Activated T-cell treated with anti-CD3 and anti-CD28 coated beads for 4 hours (primary cell): Measurements from ENCODE around the gene STAC.
"Not testable (repeated sequence)": the region's sequence is repeated elsewhere in the genome, so short reads cannot be mapped to it uniquely, and the experiment has no call there.

Experiments
- DNase-seq: peaks from one replicate; pipeline ENCODE4 v3.0.0-alpha.2; 2020

The STAC gene

DNA sequence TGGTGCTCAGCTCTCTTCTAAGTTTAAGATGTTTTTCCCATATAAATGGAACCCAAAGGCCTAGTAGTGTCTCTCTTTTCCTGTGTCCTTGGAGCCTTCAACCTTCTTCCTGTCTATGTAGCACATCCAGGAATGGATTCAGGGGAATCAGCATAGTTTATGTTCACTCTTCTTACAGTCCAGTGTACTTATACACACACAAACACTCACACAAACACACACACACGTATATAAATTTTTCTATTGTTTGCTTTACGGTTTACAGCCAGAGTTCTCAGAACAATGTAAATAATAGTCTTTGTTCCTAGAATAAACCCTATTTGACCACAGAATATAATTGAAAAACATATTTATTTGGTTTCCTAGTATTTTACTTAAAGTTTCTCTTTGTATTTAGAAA is 36.9 kb downstream of the STAC start:
- no peak for DNase-seq

DNA sequence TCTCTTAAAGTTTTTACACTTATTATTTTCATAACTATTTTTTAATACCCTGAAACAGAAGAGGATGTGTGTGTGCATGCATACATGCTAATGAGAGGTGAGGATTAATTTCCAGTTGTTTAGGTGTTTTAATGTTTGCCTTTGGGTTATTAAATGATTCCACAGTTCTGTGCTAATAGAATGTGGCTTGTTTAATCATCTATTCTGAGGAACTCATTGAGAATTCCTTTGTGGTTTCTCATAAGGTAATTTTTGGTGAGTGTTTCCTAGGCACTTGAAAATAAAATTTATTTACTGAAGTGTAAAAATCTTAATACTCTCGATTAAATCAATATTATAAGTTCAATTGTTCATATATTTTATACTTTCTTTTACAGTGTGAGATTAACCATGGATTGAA is 38.0 kb downstream of the STAC start:
- DNase-seq: no peak

DNA sequence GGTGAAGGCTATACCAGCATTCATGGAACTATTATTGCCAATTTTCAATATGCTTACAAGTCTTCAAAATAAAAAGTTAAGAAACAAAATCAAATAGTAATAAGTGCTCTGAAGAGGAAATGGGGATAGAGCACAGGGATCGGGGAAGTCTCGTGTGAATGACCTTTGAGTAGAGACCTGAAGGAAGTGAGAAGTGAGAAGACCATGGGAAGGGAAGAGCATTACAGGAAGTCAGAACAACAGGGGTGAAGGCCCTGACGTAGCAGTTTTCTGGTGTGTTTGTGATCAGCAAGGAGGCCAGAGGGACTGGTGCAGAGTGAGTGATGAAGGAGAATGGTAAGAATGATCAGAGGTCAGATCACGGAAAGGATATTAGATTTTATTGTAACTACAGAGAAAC is 48.1 kb downstream of the STAC start:
- no peak for DNase-seq

DNA sequence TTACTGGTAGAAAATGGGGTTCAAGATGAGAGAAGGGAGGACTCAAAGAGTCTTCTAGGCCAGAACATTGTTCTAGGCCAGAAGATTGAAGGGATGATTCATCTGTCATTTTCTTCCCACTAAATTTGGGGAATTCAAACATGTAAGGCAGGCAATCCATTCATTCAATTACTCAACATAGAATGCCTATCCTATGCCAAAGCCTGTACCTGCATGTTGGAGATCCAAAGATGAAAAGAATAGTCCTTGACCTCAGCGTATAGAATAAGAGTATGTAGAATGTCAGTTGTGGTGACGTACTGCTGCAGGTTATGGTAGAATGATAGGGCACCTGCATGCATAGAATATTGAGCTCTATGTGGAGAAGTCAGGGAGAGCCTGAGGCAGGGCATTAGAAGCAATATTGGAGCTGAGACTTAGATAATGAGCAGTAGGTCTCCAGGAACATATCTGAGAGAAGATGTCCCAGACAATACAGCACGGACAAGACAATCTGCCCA is 49.7 kb downstream of the STAC start:
- DNase-seq: no peak

DNA sequence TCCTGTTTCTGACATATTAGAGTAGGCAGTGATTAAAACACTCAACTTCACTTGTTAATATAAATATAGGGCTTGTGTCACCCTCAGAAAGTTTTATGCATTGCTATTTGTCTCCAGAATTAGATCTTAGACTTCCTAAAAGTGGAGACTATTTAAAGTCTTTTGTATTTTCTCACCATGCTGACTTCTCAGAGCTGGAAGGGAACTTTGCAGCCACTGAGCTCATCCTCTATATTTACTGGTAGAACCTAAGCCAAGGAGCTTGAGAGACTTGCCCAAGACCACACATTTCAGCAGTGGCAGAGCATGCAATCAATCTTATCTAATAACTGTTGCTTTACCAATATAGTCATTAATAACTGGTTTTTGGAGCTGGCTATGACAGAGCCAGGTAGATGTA is 53.2 kb downstream of the STAC start:
- DNase-seq: no peak

DNA sequence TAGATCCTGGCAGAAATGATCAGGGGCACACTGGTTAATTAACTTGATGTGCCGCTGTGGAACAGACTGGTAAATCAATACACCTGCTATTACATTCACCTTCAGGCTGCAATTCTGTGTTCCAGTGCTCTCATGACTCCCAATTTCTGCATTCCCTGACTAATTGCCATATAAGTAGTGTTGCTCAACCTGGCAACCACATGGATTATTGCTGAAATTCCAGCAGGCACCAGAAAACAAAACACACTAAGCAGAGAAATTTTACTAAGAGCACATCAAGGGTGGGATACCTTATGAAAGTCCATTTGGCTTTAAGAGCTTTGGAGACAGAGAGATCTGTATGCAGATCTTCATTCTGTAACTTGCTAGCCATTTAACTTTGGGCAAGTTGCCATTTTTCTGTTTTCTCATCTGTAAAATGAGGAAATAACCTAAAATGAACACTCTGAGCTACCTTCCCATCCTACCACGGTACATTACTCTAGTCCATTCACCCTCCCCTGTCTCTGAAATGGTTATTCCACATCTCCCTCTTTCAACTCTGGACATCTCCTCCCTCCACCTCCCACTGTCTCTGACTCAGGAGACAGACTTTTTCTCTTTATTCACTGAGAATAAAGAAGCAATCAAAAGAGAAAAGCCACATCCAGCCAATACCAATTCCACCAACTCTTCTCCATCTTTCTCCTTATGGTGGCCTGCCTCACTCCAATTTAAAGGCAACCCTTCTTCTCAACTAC is 54.6 kb downstream of the STAC start:
- no peak for DNase-seq

DNA sequence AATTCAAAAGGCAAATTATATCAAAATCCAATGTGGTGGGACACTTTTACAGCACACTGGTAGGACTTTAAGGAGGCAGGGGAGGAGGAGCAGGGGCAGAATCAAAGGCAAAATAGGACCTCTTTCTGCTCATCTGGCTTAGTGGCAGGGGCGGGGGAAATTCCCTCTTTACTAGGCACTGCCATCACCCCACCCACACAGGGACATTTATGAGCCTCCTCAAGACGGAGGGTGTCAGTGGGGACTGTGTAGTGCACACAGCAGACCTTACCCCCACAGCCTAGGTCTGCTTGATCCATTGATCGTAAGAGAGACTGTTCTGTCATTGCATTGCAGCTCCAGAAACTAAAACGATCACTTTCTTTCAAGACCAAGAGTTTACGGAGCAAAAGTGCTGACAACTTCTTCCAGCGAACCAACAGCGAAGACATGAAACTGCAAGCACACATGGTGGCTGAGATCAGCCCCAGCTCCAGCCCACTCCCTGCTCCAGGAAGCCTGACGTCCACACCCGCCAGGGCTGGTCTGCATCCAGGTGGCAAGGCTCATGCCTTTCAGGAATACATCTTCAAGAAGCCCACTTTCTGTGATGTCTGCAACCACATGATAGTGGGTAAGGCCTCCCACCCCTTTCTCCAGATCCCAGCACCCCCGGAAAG is 62.9 kb downstream of the STAC start:
- no peak for DNase-seq

DNA sequence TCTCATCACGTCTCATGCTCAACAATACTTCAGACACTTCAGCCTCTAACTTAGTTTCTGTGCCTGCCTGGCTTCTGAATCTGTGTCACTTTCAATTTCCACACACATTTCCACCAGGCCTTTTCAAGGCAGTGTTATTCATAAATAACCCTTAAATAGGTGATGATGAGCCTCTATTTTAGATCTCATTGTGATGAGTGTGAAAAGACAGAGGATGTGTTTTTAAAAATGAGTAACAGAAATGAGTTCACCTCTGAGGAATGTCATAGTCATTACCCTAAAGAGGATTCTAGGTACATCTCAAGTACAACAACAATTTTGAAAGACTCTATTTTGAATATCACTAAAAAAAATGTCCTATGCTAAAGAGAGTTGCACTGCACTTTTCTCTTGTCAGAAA is 64.6 kb downstream of the STAC start:
- no peak for DNase-seq

DNA sequence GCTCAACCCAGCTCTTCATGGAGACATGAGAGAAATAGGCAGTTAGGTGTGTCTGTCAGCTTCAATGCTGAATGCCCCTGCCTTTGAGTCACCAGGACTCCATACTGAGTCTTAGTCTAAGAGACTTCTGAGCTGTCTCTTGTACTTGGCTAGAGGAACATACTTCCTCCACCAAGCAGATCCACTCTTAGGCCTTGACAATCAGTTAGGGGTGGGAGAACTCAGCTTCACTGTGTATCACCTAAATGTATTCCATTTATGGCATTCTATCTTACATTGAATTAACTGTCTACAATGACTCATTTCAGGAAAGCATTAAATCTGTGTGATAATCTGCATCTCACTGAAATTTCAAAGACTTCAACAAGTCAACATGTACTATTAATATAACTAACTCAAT is 66.0 kb downstream of the STAC start:
- no peak for DNase-seq

DNA sequence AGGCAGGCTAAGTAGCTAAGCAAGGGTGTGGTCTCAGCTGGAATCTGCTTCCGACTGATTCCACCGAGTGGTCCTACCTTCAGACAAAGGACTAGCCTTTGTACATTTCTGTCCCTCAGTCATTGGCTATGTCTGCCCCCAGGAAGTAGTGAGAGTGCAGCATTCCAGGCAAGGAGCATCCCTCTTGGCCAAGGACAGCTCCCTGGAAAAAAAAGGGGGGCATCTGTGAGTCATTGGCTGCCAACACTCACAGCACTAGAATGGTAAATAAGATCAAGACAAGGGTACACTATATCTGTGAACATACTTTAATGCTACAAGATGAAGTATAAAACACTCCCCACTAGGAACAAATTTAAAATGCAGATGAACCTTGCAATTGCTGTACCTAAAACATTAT is 66.8 kb downstream of the STAC start:
- no peak for DNase-seq

DNA sequence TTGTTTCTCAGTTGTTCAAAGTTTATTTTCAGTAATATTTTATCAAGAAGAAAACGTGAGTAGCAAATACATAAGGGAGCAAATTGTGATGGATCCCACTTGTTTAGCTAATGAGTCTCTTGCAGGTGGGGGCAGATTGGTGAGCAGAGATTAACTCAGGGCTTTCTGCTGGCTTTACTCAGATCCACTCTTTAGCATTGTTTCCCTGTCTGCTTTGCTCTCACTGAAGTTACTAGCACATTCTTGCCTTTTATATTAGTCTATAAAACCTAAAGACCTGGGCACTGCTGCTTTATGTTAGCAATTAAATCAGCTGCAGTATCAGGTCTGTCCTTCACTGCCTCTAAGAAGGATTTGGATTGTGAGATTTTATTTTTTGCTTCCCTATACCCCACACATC is 71.5 kb downstream of the STAC start:
- no peak for DNase-seq

DNA sequence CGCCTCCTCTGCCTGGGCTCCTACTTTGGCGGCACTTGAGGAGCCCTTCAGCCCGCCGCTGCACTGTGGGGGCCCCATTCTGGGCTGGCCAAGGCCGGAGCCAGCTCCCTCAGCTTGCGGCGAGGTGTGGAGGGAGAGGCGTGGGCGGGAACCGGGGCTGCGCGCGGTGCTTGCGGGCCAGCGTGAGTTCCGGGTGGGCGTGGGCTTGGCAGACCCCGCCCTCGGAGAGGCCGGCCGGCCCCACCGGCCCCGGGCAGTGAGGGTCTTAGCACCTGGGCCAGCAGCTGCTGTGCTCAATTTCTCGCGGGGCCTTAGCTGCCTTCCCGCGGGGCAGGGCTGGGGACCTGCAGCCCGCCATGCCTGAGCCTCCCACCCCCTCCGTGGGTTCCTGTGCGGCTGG is 72.9 kb downstream of the STAC start:
- not testable (repeated sequence) for DNase-seq

DNA sequence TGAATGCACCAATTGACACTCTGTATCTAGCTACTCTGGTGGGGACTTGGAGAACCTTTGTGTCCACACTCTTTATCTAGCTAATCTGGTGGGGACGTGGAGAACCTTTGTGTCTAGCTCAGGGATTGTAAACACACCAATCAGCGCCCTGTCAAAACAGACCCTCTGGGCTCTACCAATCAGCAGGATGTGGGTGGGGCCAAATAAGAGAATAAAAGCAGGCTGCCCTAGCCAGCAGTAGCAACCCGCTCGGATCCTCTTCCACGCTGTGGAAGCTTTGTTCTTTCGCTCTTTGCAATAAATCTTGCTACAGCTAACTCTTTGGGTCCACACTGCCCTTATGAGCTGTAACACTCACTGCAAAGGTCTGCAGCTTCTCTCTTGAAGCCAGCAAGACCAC is 73.6 kb downstream of the STAC start:
- not testable (repeated sequence) for DNase-seq

DNA sequence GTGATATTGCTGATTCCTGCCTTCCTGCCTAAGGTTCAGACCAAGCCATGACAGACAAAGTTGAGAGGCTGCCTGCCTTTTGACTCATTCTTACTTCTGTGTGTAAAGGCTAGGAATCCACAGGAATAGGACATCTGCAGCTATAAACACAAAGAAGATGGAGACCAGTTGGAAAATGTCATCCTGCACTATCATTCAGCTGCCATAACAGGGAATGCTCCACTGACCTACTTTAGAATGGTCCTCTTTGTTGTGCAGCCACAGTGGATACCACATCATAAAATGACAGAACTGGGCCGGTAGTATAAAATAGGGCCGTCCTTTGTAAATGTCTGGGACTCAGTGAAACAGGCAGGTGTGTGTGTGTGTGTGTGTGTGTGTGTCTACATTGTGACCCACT is 75.1 kb downstream of the STAC start:
- DNase-seq: no peak

DNA sequence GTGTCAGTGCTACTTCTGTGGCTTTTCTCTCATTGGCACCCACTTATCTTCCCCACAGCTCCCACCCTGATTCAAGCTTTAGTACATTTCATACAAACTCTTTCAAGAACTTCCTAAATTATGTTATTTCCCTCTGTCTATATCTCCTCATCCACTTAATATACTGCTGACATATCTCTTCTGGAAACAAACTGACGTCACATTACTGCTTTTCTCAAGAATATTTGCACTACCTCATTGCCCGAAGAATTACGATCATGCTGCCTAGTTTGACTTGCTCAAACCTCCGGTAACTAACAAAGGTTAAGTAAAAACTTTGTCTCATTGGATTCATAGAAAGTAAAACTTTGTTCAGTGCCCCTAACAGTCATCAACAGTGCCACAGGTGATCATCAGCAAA is 76.5 kb downstream of the STAC start:
- no peak for DNase-seq

DNA sequence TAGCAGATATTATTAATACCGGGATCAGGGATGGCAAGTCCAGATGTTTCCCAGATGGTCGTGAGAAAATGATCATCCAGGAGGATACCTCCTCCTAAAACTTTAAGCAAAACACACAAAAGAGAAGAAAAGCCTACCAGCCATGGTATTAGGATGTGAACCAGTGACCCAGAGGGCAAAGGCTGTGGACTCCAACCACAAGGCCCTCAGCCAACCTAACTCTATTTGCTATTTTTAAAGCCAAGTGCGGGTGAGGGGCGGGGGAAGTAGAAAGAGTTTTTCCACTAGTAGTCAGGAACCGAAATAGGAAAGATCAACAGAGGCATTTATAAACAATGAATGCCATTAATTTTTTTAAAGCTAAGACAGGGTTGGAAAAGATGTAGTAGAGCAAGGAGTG is 77.4 kb downstream of the STAC start:
- no peak for DNase-seq

DNA sequence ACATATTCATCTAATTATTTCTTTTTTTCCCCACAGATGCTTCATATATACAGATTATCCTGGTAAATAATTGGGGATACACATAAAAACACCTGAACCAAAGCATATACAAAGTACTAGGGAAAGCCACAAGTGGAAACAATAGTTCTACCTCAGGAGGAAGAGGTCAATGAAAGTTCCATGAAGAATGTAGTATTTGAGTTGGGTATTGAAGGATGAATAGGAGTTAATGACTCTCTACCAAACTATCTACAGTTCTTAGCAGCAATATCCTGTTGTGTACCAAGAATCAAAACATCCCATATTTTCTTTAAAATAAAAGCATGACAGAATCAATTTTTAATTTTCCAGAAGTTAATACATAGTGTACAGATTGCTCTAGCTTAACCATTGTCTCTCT is 78.9 kb downstream of the STAC start:
- DNase-seq: no peak

DNA sequence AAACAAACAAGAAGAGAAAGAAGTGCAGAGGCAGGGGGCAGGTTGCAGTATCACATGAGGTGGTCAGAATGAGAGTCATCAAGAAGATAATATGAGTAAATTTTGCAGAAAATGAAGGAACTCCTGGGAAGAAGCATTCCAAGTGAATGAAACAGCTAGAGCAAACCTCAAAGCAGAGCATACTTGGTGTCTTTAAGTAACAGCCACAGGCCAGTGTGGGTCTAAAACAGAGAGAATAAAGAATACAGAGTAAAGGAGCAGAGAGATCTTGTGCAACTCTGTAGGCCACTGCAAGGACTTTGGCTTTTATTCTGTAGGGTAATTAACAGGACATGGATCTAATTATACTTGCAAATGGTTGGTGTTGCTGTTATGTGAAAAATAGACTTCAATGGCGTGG is 81.3 kb downstream of the STAC start:
- no peak for DNase-seq

DNA sequence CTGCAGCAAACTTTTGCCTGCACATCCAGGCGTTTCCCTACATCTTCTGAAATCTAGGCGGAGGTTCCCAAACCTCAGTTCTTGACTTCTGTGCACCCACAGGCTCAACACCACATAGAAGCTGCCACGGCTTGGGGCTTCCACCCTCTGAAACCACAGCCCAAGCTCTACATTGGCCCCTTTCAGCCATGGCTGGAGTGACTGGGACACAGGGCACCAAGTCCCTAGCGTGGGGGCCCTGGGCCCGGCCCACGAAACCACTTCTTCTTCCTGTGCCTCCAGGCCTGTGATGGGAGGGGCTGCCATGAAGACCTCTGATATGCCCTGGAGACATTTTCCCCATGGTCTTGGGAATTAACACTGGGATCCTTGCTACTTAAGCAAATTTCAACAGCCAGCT is 91.7 kb downstream of the STAC start:
- DNase-seq: not testable (repeated sequence)

DNA sequence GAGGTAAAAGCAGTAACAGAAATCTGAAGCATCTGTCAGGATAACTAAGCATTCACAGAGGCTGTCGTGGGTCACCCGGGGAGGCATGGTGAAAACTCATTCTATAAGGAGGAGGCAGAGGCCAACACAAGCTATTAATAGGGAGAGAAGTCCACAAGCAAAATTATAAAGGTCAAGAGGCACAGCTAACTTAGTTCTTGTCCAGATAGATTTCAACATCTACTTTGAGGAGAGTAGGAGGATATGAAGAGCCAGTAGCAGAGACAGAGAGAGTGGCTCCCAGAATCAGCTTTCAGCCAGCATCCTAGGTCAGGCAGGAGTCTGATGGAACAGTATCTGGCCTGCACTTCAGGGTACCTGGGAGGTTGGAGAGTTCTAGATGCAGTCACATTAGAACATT is 95.3 kb downstream of the STAC start:
- DNase-seq: no peak

DNA sequence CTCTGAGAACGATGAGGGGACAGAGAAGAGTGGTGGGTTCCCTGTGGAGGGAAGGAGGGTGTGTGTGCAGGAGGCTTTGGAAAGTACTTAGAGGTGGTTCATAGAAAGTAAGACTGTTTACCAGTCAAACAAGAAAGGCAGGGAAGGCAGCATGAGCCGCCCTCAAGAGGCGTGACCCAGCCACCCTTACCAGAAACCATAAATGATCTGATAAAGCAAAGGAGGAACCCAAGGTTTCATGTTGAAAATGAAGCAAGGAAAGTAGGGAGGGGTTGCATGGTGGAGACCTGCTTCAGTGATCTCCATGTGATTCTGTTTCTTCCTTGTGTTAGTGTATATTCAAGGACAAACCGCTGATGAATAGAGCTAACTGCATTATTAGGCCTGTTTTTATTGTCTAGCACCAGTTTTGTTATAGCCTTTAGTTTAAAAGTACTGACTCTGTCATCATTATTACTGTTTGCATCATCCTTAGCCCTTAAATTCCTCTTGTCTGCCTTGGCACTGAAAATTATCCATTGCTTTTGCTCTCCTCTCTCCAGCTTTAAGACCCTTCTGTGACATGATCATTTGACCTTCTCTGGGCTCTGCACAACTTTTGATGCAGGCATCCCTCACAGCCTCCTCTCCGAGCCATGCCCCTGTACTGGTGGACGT is 96.1 kb downstream of the STAC start:
- no peak for DNase-seq

DNA sequence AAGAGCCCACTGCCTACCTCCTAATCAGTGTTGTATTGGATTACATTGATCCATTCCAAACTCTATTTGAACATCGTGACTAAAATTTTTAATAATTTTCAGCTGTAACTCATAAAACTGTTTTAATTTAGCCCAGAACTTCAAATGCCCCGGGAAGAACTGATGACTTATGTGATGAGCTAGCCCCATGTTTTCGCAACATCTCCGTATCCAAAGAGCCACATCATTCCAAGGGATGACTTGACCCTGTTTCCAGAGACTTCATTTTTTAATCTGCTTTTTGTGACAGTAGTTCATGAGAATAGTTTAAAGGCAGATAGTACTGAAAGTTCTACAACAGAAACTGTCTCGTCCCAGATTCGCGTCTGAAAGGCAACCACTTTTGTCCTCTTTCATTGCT is 97.4 kb downstream of the STAC start:
- DNase-seq: no peak

DNA sequence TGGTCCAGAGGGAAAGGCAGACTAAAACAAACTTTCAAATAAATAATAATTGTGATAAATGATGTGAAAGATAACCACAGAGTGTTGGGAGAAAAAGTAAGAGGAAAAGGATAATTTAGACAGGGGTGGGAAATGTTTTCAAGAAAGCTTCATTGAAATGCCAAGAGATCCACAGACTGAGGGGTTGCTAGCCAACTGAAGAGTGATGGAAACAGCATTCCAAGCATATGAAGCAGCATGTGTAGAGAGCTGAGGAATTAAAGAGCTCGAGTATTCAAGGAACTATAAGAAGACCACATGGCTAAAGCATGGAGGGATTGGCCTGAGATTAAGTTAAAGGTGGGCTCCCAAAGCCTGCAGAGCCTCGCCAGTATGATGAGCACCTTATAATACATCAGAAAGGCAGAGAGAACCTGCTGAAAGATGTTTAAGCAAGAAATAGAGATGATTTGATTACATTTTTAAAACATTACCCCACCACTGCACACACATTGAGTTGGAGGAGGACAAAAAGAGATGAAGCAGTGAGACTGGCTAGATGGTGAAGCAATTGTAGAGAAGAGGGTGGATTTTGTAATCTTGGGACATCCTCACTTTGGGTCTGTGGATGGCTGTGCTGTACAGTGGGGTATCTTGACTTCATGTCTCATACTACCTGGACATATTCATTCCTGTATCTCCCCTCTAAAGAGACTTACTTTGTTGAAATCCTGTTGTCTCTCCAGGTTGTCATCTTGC is 100.8 kb downstream of the STAC start:
- no peak for DNase-seq

DNA sequence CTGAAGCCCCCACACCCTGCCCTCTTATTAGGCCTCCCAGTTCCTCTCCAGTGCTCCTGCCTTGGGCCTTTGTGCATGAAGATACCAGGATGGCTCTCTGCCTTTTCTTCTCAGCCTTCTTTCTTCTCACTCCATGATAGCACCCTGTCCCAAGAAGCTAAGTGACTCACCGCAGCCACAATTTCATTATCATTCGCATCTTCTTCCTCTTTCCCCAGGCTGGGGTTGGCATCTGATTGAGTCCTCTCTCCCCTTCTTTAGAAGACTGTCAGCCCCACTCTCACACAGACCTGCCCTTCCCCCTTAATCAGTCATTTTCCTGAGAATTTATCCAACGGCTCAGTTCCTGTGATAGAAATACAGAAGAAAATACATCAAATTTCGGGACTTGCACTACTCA is 102.0 kb downstream of the STAC start:
- DNase-seq: no peak
